IPS-15b (cell line): Measurements from ENCODE around the gene MYB.
"Not testable (repeated sequence)": the region's sequence is repeated elsewhere in the genome, so short reads cannot be mapped to it uniquely, and the experiment has no call there.

Experiments used
- H3K27me3 ChIP-seq: one replicate; pipeline ENCODE4 v1.6.1; 2013; ENCODE audit warnings: low read length; ENCODE audit not compliant: control insufficient read depth, insufficient read depth
- H3K36me3 ChIP-seq: one replicate; pipeline ENCODE4 v1.6.1; 2013; ENCODE audit warnings: low read length; ENCODE audit not compliant: control insufficient read depth, insufficient read depth
- H3K4me1 ChIP-seq: one replicate; pipeline ENCODE4 v1.6.1; 2013; ENCODE audit warnings: mild to moderate bottlenecking, low read length; ENCODE audit not compliant: control insufficient read depth, insufficient read depth
- H3K4me3 ChIP-seq: one replicate; pipeline ENCODE4 v1.5.1; 2013; ENCODE audit warnings: low read depth, low read length
- H3K9ac ChIP-seq: one replicate; pipeline ENCODE4 v1.6.1; 2013; ENCODE audit warnings: low read depth, mild to moderate bottlenecking, low read length
- H3K9me3 ChIP-seq: one replicate; pipeline ENCODE4 v1.6.1; 2013; ENCODE audit warnings: mild to moderate bottlenecking, low read length; ENCODE audit not compliant: control insufficient read depth, insufficient read depth

MYB gene

GRCh38 chr6:135243871-135244796 lies 63.0 kb downstream of the MYB start:
- H3K4me1 ChIP-seq: no peaks in the 10 kb centered on the region
- no peaks in the 10 kb centered on the region for H3K9me3 ChIP-seq
- no peaks in the 10 kb centered on the region for H3K27me3 ChIP-seq
- no peaks in the 10 kb centered on the region for H3K36me3 ChIP-seq
- H3K9ac ChIP-seq: no peak overlapping the region
- H3K4me3 ChIP-seq: no peak overlapping the region

- Histone ChIP-seq H3K27me3 (no peaks in the 10 kb centered on the region), H3K4me1 (peaks cover 4% of the 10 kb centered on the region), H3K9me3 (no peaks in the 10 kb centered on the region), H3K36me3 (no peaks in the 10 kb centered on the region), H3K4me3 (no peak overlapping the region), H3K9ac (no peak overlapping the region)
These were observed 63.7 kb downstream of the MYB start for GRCh38 chr6:135244805-135245204.

GRCh38 chr6:135246412-135247012 lies 65.4 kb downstream of the MYB start:
- not testable (repeated sequence) for H3K36me3 ChIP-seq, H3K4me3 ChIP-seq, H3K9ac ChIP-seq, H3K9me3 ChIP-seq, H3K27me3 ChIP-seq
- H3K4me1 ChIP-seq: peaks cover 19% of the 10 kb centered on the region

- Histone ChIP-seq H3K36me3 (no peaks in the 10 kb centered on the region), H3K9ac (no peak overlapping the region), H3K9me3 (peaks cover 3% of the 10 kb centered on the region), H3K4me3 (no peak overlapping the region), H3K27me3 (no peaks in the 10 kb centered on the region), H3K4me1 (peaks cover 27% of the 10 kb centered on the region)
These were observed 69.1 kb downstream of the MYB start for GRCh38 chr6:135250234-135250633.

- Histone ChIP-seq H3K4me1 (peaks cover 27% of the 10 kb centered on the region), H3K9ac (no peak overlapping the region), H3K4me3 (peak overlapping the region; percentile 23), H3K9me3 (peaks cover 3% of the 10 kb centered on the region), H3K27me3 (no peaks in the 10 kb centered on the region), H3K36me3 (no peaks in the 10 kb centered on the region)
These were observed 69.8 kb downstream of the MYB start for GRCh38 chr6:135250751-135251497.

GRCh38 chr6:135251498-135252441 lies 70.7 kb downstream of the MYB start:
- H3K4me3 ChIP-seq: no peak overlapping the region
- H3K9me3 ChIP-seq: peaks cover 3% of the 10 kb centered on the region
- H3K4me1 ChIP-seq: peaks cover 27% of the 10 kb centered on the region
- no peaks in the 10 kb centered on the region for H3K36me3 ChIP-seq
- H3K27me3 ChIP-seq: no peaks in the 10 kb centered on the region
- no peak overlapping the region for H3K9ac ChIP-seq

GRCh38 chr6:135254471-135254870 lies 73.4 kb downstream of the MYB start:
- Histone ChIP-seq H3K27me3 (no peaks in the 10 kb centered on the region), H3K9me3 (peaks cover 3% of the 10 kb centered on the region), H3K36me3 (no peaks in the 10 kb centered on the region), H3K9ac (no peak overlapping the region), H3K4me1 (peaks cover 27% of the 10 kb centered on the region), H3K4me3 (no peak overlapping the region)

GRCh38 chr6:135256866-135257265 lies 75.8 kb downstream of the MYB start:
- Histone ChIP-seq H3K9ac (no peak overlapping the region), H3K4me3 (no peak overlapping the region), H3K36me3 (no peaks in the 10 kb centered on the region), H3K27me3 (no peaks in the 10 kb centered on the region), H3K9me3 (peaks cover 3% of the 10 kb centered on the region), H3K4me1 (peaks cover 5% of the 10 kb centered on the region)

- no peaks in the 10 kb centered on the region for H3K27me3 ChIP-seq
- H3K4me3 ChIP-seq: no peak overlapping the region
- peaks cover 3% of the 10 kb centered on the region for H3K9me3 ChIP-seq
- H3K9ac ChIP-seq: no peak overlapping the region
- no peaks in the 10 kb centered on the region for H3K4me1 ChIP-seq
- no peaks in the 10 kb centered on the region for H3K36me3 ChIP-seq
These were observed 76.7 kb downstream of the MYB start for GRCh38 chr6:135257631-135258405.

- Histone ChIP-seq H3K9me3 (peaks cover 3% of the 10 kb centered on the region), H3K4me3 (no peak overlapping the region), H3K4me1 (no peaks in the 10 kb centered on the region), H3K9ac (no peak overlapping the region), H3K36me3 (no peaks in the 10 kb centered on the region), H3K27me3 (no peaks in the 10 kb centered on the region)
These were observed 77.9 kb downstream of the MYB start for GRCh38 chr6:135258970-135259369.
